ENCODE measurements around the gene CYP2A6. TPM values are rescaled to one million over a fixed set of nuclear protein-coding genes. Genes with fewer than 3 reads are reported as not detected.
A peak's percentile ranks its signal among the peaks of the same experiment; 100 is the strongest.

The CYP2A6 gene
- total and polyA plus RNA-seq, 2 experiments from 2014 or later = 0.39 TPM; not detected in 1

GRCh38 chr19:40799558-40800338, 50.5 kb downstream of the CYP2A6 start:
- Histone ChIP-seq H3K4me1 (ENCODE audit: insufficient read depth) (peaks cover 44% of the 10 kb centered on the region), H3K79me2 (replicated peaks; ENCODE audit: insufficient read depth) (peaks cover 53% of the 10 kb centered on the region), H3F3A (replicated peaks; ENCODE audit: low read depth) (peaks cover 23% of the 10 kb centered on the region), H3K9me2 (ENCODE audit: insufficient read depth) (no peaks in the 10 kb centered on the region), H3K36me3 (ENCODE audit: insufficient read depth) (peaks cover 4% of the 10 kb centered on the region; the same call in 1 of the 2 replicates), H3K27ac (ENCODE audit: low read depth) (peak overlapping the region; percentile 78), H2AFZ (no peak overlapping the region), H3K4me3 (peak overlapping the region; percentile 89), H3K27me3 (ENCODE audit: insufficient read depth) (no peaks in the 10 kb centered on the region), H3K4me2 (peak overlapping the region; percentile 95), H4K20me1 (replicated peaks; ENCODE audit: insufficient read depth) (peaks cover 38% of the 10 kb centered on the region)
- DNase-seq (ENCODE audit: low spot score) (peak; percentile 69), ATAC-seq (peak; percentile 23)
- peak overlapping the region; percentile 95 for H3K4me3 Mint-ChIP-seq
- peak overlapping the region; percentile 97 for H3K27ac Mint-ChIP-seq
- TF ChIP-seq JUNB (IDR thresholded peaks at IDR 0.05; ENCODE audit: unreplicated experiment) = no peak
- no peak for TF ChIP-seq REST (IDR thresholded peaks at IDR 0.05; ENCODE audit: unreplicated experiment)
- TF ChIP-seq ZNF462 (CRISPR knock-in tag; IDR thresholded peaks at IDR 0.05) = no peak
- no peak for TF ChIP-seq POLR2AphosphoS5 (IDR thresholded peaks at IDR 0.05; ENCODE audit: low read depth)
- no peak for TF ChIP-seq CREB1 (CRISPR knock-in tag; IDR thresholded peaks at IDR 0.05; ENCODE audit: low read depth)
- no peak for TF ChIP-seq ZNF114 (CRISPR knock-in tag; IDR thresholded peaks at IDR 0.05)
- TF ChIP-seq, protein P1, sequence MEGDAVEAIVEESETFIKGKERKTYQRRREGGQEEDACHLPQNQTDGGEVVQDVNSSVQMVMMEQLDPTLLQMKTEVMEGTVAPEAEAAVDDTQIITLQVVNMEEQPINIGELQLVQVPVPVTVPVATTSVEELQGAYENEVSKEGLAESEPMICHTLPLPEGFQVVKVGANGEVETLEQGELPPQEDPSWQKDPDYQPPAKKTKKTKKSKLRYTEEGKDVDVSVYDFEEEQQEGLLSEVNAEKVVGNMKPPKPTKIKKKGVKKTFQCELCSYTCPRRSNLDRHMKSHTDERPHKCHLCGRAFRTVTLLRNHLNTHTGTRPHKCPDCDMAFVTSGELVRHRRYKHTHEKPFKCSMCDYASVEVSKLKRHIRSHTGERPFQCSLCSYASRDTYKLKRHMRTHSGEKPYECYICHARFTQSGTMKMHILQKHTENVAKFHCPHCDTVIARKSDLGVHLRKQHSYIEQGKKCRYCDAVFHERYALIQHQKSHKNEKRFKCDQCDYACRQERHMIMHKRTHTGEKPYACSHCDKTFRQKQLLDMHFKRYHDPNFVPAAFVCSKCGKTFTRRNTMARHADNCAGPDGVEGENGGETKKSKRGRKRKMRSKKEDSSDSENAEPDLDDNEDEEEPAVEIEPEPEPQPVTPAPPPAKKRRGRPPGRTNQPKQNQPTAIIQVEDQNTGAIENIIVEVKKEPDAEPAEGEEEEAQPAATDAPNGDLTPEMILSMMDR (conservative IDR thresholded peaks at IDR 0.05; ENCODE audit: low read depth in 2 of 2) = no peak
- TF ChIP-seq NANOG (IDR thresholded peaks at IDR 0.05; ENCODE audit: borderline replicate concordance) = no peak
- TF ChIP-seq EZH2 (IDR thresholded peaks at IDR 0.05; ENCODE audit: low read depth, unreplicated experiment) = no peak
- TF ChIP-seq ZNF331 (CRISPR knock-in tag; IDR thresholded peaks at IDR 0.05; ENCODE audit: low read depth) = no peak
- no peak for TF ChIP-seq ETS1 (IDR thresholded peaks at IDR 0.05)
- peaks cover 47% of the 10 kb centered on the region for H3K36me3 Mint-ChIP-seq (ENCODE audit: low read depth)
- H3K4me1 Mint-ChIP-seq = peaks cover 48% of the 10 kb centered on the region
- peaks cover 39% of the 10 kb centered on the region for H3K27me3 Mint-ChIP-seq (ENCODE audit: insufficient read depth, low read depth, poor library complexity)
- H3K9me3 Mint-ChIP-seq = no peaks in the 10 kb centered on the region

Measured in GM23338 (cell line).